ENCODE results near the gene PCDH17.

The PCDH17 gene

DNA sequence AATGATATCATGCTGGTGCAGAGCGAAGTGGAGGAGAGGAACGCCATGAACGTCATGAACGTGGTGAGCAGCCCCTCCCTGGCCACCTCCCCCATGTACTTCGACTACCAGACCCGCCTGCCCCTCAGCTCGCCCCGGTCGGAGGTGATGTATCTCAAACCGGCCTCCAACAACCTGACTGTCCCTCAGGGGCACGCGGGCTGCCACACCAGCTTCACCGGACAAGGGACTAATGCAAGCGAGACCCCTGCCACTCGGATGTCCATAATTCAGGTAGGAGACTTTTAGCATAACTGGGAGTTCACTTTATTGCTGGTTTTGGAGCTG lies 3.3 kb downstream of the PCDH17 start:
- in situ Hi-C loops (cut with MboI; ENCODE audit: low pct_unique_long_range_greater_than_20kb, low sequenced_read_pairs, unreplicated experiment) = loop anchor here (25.0 kb wide), 1 partner anchor 1677 kb away; no protein-coding TSS in a partner anchor
- no peak for DNase-seq (ENCODE audit: low spot score)
- TF ChIP-seq, protein P1, sequence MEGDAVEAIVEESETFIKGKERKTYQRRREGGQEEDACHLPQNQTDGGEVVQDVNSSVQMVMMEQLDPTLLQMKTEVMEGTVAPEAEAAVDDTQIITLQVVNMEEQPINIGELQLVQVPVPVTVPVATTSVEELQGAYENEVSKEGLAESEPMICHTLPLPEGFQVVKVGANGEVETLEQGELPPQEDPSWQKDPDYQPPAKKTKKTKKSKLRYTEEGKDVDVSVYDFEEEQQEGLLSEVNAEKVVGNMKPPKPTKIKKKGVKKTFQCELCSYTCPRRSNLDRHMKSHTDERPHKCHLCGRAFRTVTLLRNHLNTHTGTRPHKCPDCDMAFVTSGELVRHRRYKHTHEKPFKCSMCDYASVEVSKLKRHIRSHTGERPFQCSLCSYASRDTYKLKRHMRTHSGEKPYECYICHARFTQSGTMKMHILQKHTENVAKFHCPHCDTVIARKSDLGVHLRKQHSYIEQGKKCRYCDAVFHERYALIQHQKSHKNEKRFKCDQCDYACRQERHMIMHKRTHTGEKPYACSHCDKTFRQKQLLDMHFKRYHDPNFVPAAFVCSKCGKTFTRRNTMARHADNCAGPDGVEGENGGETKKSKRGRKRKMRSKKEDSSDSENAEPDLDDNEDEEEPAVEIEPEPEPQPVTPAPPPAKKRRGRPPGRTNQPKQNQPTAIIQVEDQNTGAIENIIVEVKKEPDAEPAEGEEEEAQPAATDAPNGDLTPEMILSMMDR (IDR thresholded peaks at IDR 0.05; ENCODE audit: extremely low read depth, insufficient read depth, missing control alignments) = no peak

DNA sequence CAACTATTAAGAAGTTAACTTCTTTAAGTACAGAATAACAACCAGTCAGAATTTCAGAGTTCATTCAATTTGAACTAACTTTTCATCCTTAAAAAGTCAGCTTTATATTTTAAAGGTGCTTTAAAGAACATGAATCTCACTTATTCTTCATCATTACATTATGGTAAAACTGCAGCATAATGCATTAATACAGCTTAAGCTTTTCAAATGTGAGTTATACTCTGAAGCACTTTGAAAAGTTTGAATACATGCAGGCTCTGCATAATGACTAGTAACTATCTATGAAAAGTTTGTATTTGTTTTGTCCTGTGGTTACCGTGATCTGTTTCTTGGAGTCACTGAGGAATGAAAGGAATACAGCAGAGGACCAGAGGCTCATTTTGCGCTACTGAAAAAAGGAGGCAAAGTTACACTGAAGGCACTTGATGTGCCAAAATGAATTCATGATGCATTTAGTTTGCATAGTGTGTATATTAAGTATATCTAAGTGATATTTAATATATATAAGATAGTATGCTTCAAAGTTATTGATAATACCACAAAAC lies 4.1 kb downstream of the PCDH17 start:
- DNase-seq (ENCODE audit: low spot score) = no peak
- TF ChIP-seq, protein P1 (IDR thresholded peaks at IDR 0.05; ENCODE audit: extremely low read depth, insufficient read depth, missing control alignments) = no peak
- in situ Hi-C loops (cut with MboI; ENCODE audit: low pct_unique_long_range_greater_than_20kb, low sequenced_read_pairs, unreplicated experiment) = loop anchor here (25.0 kb wide), 1 partner anchor 1677 kb away; no protein-coding TSS in a partner anchor

DNA sequence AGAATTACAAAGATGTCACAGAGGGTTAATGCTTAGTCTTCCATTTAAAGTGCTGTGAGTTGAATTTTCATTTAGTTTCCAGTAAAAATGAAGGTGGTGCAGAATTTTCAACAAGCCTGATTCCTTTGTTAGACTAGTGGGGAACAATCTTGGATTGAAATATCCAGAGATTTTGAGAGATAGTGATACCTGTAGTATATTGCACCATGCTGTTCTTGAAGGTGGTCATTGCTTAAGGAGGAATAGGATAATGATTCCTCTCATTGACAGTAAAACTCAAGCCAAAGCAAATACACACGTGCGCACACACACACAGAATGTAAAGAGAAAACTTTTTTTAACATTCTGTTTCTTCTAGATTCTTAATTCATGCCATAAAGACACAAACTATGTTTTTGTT lies 5.3 kb downstream of the PCDH17 start:
- TF ChIP-seq, protein P1 (IDR thresholded peaks at IDR 0.05; ENCODE audit: extremely low read depth, insufficient read depth, missing control alignments) = no peak
- DNase-seq (ENCODE audit: low spot score) = no peak
- in situ Hi-C loops (cut with MboI; ENCODE audit: low pct_unique_long_range_greater_than_20kb, low sequenced_read_pairs, unreplicated experiment) = loop anchor here (25.0 kb wide), 1 partner anchor 1675 kb away; no protein-coding TSS in a partner anchor

DNA sequence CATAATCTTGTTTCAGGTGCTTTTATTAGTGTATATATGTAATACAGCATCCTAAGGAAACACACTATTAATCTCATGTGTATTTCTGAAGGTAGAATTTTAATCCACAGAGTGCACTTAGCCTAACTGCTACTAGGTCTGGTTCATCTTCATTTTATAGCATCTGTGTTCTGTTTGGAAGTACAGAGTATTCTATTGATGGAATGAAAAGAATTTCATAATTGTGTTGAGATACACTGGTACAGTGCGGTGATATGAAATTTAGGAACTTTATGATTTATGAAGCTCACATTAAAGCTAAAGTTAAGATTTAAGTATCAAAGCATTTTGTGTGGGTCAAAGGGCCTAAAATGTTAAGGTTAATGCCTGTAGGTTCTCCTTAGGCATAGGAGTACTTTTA lies 6.0 kb downstream of the PCDH17 start:
- DNase-seq (ENCODE audit: low spot score) = no peak
- TF ChIP-seq, protein P1 (IDR thresholded peaks at IDR 0.05; ENCODE audit: extremely low read depth, insufficient read depth, missing control alignments) = no peak
- in situ Hi-C loops (cut with MboI; ENCODE audit: low pct_unique_long_range_greater_than_20kb, low sequenced_read_pairs, unreplicated experiment) = loop anchor here (25.0 kb wide), 1 partner anchor 1675 kb away; no protein-coding TSS in a partner anchor

DNA sequence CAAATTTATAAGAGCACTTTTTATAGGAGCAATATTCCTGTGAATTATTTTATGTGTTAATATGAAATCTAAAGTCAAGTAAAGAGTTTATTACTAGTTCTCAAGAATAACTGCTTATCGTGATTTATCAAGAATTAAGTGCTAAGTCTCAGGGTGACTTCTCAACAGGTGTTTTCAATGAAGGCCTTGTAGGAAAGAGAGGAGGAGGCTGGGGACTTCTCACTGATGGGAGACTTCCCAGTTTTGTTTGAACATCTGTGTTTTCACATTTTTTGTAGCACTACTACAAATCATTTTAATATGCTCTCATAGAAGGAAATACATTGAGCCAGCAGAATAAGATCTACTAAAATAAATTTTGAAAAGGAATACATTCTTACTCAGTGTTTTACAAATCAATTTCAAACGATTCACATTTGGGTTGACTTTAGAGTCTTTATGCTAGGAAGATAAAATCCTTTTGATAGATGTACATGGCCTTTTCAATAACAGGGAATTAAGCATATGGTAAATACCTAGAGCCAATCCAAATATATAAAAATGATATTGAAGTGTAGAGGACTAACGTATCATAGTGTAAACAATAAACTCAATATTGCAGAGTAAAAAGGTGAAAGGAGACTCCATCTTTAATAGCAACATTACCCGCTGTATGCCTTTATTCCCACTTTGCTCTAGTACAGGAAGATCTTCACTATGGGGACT lies 6.8 kb downstream of the PCDH17 start:
- DNase-seq (ENCODE audit: low spot score) = no peak
- in situ Hi-C loops (cut with MboI; ENCODE audit: low pct_unique_long_range_greater_than_20kb, low sequenced_read_pairs, unreplicated experiment) = loop anchor here (25.0 kb wide), 1 partner anchor 1674 kb away; no protein-coding TSS in a partner anchor

DNA sequence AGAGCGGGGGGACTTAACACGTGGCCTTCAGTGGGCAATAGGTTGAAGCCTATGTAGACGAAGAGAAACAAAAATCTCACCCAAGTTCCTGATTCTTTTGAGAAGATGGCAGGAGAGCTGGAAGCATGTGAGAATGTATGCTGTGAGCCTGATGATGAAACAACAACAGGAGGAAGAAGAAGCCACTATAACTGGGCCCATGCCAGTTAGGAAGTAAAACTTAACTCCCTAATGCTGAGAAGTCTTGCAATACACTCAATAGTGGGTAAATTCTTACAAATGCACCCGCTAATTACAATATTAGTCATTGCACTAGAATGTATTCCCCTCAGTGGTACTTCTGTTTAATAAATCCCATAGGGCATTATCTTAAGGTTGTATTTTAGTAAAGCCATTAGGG lies 9.1 kb downstream of the PCDH17 start:
- no peak for DNase-seq (ENCODE audit: low spot score)

More for the DNA sequence above, 6.8 kb downstream of the PCDH17 start:
- TF ChIP-seq, protein P1 (IDR thresholded peaks at IDR 0.05; ENCODE audit: extremely low read depth, insufficient read depth, missing control alignments) = no peak

More for the DNA sequence above, 9.1 kb downstream of the PCDH17 start:
- in situ Hi-C loops (cut with MboI; ENCODE audit: low pct_unique_long_range_greater_than_20kb, low sequenced_read_pairs, unreplicated experiment) = loop anchor here (25.0 kb wide), 1 partner anchor 1672 kb away; no protein-coding TSS in a partner anchor
- TF ChIP-seq, protein P1 (IDR thresholded peaks at IDR 0.05; ENCODE audit: extremely low read depth, insufficient read depth, missing control alignments) = no peak

All from GM13977 (cell line).